PC-9 (cell line): ENCODE data around the gene NECTIN1.

ENCODE experiments used
- EZH2 ChIP-seq: fragments of 200-600 bp; sonication (generic); IDR thresholded peaks from 2 replicates; pipeline ENCODE4 v1.8.0; 2017; ENCODE audit warnings: antibody characterized with exemption, low read depth
- TF ChIP-seq, protein P1 (sequence below): fragments of 200-600 bp; sonication (generic); conservative IDR thresholded peaks from 2 replicates; pipeline ENCODE4 v1.6.1; 2017; ENCODE audit warnings: mixed run types, antibody characterized with exemption, mild to moderate bottlenecking, moderate library complexity

DNA sequence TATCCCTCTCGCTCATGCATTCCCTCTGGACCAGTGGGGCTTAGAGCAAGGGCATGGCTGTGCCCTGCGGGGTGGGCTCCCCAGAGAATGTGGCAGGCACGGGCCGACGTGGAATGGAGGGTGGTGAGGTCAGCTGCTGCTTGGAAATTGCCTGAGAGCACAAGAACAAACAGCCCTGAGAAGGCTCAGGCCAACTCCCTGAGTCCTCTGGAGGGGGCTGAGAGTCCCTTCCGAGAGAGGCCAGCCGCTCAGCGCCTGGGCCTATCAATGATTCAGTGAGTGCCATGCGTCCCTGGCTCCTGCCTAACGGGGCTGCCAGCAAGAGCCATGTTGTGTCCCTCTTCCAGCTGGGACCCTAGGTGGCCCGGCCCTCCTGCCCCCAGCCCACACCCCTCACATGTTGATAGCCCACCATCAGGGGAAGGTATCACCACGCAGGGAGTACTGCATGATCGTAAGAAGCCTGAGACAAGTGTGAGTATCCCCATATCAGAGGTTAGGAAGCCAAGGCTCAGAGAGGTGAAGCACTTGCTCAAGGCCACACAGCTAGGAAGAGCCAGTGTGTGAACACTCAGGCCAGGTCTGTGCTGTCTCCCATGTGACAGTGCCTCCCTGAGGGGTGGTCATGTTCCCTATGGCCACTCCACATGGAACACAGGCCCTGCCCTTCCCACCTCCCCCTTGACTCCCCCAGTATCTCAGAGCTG lies 55.8 kb downstream of the NECTIN1 start:
- TF ChIP-seq, protein P1, sequence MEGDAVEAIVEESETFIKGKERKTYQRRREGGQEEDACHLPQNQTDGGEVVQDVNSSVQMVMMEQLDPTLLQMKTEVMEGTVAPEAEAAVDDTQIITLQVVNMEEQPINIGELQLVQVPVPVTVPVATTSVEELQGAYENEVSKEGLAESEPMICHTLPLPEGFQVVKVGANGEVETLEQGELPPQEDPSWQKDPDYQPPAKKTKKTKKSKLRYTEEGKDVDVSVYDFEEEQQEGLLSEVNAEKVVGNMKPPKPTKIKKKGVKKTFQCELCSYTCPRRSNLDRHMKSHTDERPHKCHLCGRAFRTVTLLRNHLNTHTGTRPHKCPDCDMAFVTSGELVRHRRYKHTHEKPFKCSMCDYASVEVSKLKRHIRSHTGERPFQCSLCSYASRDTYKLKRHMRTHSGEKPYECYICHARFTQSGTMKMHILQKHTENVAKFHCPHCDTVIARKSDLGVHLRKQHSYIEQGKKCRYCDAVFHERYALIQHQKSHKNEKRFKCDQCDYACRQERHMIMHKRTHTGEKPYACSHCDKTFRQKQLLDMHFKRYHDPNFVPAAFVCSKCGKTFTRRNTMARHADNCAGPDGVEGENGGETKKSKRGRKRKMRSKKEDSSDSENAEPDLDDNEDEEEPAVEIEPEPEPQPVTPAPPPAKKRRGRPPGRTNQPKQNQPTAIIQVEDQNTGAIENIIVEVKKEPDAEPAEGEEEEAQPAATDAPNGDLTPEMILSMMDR, result no peak
- TF ChIP-seq EZH2, result no peak
